ENCODE measurements around the gene ZBED1.
"Not testable (repeated sequence)": the region's sequence is repeated elsewhere in the genome, so short reads cannot be mapped to it uniquely, and the experiment has no call there.

The ZBED1 gene

DNA sequence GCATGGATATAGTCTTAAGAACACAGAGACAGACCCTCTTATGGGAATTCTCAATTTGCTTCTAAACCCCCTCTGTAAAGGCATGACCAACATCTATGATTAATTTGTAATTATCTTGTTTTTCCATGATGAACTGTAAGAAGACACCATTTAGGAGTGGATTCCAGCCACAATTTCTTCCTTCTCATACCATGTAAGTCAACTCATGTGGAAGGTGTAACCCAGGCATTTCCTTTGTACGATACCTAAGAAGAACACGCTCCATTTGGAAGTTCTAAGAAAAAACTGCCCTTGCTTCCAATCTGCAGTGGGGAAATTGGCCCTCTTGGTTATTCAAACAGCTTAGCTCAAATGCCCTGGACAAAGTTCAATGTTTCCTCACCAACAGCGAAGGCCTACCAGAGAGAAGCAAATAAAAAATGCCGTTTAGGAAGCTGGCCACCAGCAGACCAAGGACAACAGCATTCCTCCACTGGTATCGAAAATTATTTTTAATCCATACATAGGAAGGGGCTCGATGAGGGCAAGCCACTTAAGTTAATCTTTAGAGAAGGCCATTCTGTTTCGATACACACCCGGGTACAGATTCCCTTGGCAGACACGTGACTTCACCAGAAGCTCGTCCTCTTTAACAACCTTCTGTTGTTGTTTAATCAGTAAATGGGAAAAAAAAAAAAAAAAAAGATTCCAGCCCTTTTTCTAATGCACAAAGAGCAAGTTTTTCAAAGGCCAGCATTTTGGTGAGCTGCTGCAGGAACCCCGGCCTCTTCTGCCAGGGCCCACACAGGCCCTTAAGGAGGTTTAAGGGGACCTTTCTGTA lies 2.6 kb downstream of the ZBED1 start:
- no peak for DNase-seq (ENCODE audit: low read depth in 2 of 2)

DNA sequence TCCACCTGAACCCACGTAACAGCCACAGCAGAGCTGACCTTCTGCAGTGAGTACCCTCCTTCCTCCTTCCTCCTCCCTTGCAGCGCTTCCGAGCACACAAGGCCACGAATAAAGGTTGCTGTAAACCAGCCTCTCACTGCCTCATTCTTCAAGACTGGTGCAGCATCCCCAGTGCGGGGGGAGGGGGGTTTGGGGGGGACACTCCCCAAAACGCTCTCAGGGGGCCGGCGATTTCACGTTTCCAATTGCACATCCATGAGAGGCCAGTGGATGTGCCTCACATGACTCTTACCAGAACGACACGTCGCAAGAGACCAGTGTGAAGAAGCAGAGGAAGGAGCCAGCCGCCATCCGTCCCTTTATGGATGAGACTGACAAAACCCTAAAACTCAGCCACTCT lies 5.2 kb downstream of the ZBED1 start:
- DNase-seq (ENCODE audit: low read depth in 2 of 2) = no peak

DNA sequence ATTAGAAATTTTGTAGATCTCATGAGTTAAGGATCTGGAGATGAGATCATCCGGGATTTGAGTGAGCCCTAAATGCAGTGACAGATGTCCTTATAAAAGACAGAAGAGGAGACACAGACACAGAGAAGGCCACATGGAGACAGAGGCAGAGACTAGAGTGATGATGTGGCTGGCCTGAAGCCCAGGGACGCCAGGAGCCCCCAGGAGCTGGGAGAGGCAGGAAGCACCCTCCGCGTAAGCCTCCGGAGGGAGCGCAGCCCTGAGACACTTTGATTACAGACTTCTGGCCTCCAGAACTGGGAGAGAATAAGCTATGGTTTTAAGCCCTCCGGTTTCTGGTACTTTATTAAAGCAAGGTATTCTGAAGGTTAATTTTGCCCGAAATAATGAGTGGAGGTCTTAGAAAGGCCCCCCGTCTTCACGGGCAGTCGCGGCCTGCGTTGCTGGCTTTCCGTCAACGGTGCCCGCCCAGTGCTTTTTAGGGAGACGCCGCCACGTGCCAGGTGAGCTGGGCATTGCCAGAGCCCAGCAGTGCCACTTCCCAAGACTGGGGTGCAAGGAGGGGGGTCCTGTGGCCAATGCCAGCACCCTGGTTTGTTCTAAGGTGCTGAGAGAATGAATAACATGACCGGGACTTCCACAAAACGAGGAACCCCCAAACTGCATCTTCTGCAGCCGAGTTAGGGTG lies 8.1 kb downstream of the ZBED1 start:
- DNase-seq (ENCODE audit: low read depth in 2 of 2) = no peak

DNA sequence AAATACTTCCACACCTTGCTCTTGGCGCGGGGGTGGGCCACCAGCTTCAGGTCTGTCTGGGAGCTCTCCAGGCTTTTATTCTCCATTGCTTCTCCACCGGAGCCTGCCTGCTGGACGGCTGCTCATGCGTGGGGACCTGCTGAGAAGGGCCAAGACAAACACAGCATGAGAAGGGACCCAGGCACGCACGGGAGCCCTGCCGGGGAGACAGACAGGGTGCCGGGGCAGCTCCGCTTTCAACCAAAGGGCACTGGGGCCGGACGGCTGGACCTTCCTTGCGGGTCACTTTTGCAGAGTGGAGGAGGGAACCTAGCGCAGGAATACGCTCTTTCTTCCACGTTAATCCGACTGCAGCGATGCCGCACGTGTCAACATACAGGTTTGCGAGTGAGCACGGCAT lies 10.1 kb downstream of the ZBED1 start:
- no peak for DNase-seq (ENCODE audit: low read depth in 2 of 2)

DNA sequence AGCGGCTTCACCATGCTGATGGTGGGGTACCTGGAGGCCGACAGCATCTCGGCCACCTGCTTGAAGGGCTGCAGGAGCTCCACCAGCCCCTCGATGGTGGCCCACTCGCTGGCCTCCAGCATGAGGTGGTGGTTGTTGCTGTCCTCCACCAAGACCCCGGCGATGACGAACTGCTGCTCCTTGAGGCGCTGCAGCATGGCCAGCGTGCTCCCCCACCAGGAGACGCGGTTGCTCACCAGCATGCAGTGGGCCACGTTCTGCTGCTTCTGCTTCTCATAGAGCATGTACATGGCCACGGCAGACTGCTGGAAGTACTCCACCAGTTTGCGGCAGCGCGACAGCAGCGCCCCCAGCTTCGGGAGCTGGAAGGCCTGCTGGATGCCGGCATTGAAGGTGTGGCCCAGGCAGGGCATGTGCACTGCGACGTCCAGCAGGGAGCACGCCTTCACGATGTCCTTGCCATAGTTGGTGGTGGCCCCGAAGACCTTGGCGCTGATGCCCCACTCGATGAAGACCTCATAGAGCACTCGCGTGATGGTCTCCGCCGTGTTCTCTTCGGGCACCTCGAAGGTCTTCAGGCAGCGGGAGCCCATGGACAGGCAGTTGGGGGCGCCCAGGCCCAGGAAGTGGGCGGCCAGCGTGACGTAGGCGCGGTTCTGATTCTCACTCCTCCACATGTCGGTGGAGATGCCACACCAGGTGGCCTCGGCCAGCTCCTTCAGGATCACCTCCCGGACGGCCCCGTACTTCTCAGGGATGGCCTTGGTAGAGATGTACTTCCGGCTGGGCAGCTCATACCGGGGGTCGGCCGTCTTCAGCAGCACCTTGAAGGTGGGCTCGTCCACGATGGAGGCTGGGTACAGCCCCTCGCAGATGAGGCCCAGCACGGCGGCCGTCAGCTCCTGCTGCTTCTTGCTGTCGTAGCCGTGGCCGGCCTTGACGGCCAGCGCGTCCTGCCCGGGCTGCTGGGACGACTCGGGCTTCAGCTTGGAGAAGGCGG lies 11.0 kb downstream of the ZBED1 start:
- no peak for DNase-seq (ENCODE audit: low read depth in 2 of 2)

DNA sequence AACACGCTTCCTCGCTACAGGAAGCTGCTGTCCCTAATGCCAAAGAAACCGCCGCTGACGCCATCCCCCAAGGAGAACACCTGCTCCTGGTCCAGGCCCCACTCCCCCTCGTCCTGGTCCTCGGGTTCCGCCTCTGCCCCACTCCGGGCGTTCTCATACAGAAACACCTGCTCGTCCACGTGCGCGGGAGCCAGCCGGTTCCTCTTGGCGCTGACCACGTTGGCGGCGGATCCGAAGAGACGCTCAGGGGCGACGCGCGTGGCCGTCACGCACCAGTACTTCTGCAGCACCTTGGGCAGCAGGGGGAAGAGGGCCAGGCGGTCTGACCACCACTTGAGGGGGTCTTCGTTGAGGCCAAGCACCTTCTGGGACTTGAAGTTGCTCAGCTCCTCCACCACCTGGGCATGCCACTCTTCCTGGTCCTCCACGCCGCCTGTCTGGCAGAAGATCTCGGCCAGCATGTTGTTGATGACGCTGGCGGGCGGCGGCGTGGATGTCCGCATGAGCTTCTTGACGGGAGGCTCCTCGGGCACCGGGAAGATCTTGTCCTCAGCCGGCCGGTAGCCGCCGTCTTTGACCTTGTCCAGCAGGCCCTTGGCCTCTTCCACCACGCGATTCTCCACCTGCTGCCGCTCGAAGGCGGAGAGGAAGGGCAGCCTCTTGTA lies 12.0 kb downstream of the ZBED1 start:
- DNase-seq (ENCODE audit: low read depth in 2 of 2) = no peak

DNA sequence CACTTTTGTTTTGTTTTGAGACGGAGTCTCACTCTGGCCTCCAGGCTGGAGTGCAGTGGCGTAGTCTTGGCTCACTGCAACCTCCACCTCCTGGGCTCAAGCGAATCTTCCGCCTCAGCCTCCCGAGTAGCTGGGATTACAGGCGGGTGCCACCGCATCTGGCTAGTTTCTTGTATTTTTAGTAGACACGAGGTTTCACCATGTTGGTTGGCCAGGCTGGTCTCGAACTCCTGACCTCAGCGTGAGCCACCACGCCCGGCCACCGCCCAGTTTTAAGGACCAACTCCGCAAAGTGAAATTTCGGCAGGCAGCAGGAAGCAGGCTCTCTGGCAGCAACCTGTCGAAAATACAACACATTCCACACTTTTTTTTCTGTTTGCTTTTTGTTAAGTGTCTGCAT lies 13.4 kb downstream of the ZBED1 start:
- no peak for DNase-seq (ENCODE audit: low read depth in 2 of 2)

DNA sequence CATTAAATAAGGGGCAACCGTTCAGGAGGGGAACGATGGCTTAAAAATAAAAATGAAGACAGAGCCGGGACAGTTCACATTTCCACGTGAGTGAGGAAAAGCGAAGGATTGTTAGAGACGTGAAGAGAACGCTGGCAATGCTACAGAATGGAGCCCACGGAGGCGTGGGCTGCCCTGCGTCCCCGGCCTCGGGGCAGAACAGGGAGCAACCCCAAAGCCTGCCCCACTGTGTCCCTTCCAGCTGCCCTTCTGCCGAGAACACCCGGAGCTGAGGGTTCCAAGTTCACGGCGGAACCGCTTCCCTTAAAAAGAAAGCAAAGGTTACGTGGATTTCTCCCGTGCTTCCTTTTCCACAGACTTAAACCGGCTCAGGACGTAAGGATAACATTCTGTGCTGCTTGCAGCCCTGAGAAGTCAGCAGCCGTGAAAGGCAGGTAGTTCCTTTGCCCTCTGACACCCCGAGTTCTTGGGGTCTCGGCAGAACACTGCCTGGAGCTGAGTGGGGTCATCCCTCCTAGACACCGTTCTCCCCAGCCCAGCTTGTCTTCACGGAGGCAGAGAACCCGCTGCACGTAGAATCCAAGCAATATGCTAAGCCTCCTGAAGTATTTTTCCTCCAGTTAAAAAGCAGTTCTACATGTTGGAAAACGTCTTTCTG lies 14.2 kb downstream of the ZBED1 start:
- DNase-seq (ENCODE audit: low read depth in 2 of 2) = no peak

DNA sequence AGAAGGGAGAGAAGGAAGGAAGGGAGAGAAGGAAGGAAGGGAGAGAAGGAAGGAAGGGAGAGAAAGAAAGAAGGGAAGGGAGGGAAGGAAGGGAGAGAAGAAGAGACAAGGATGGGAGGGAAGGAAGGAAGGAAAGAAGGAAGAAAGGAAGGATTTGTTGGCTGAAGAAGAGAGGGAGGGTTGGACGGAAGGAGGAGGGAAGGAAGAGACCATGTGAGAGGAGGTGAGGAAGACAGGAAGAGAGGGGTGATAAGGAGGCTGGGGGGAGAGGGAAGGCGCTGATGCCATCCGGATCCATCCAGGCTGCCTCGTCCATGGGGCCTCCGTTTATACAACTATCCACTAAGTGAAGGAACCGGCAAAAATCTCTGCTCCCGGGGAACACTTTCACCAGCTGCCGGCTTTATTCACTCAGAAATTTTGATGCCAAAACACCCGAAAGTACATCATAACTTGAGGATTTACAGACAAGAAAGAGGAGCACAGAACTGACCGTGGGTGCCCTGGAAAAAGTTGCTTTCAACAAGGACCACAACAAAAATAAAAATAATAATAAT lies 14.9 kb downstream of the ZBED1 start:
- DNase-seq (ENCODE audit: low read depth in 2 of 2) = no peak

DNA sequence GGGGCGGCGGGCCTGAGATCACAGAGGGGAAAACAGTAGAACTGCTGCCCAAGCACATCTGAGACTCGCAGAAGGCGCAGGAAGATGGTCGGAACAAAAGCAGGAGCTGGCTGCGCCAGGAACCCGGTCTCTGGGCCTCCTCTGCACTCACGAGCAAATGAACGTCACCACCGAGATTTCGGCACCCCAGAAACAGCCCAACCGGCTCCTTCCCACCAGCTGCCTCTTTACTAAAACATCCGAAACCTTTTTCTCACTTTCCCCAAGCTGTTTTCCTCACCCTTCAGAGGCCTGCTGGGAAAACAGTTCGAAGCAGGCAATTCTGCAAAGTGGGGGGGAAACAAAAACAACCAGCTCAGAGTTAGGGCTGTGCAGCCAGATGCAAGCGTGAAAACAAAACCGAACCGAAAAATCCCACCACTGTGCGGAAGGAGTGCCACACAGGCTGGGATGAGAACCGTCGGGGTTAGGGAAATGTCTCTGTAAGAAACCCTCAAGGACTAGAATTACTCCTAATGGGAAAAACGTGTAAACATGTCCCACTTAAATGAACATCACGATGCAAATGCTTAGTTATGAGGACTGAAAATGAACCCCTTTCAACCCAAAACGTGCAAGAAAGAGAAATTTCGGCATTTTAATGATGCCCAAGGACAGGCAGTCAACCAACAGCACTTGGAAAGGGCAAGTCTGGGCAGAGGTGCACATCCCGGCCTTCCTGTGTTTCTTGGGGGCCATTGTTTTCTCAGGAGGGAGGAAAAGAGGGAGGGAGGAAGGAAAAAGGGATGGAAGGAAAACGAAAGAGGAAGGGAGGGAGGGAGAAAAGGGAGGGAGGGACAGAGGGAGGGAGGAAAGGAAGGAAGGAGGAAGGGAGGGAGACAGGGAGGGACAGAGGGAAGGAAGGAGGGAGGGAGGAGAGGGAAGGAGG lies 15.8 kb downstream of the ZBED1 start:
- DNase-seq (ENCODE audit: low read depth in 2 of 2) = no peak

DNA sequence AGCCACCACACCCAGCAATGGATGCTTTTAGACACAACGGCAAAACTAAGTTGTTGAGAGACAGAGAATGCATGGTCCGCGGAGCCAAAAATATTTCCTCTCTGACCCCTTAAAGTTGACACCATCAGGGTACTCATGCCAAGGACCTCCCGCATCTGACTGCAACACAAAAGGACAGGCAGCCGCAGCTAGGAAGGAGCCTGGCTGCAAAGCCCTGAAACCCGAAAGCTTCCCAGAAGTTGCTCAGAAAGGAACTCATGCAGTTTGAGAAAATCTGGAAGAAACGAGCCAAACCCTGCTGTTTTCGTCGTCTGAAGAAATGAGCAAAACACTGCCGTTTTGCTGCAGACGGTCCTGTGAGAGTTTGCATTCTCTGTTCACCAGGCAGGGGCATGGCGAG lies 16.5 kb downstream of the ZBED1 start:
- DNase-seq (ENCODE audit: low read depth in 2 of 2) = no peak

DNA sequence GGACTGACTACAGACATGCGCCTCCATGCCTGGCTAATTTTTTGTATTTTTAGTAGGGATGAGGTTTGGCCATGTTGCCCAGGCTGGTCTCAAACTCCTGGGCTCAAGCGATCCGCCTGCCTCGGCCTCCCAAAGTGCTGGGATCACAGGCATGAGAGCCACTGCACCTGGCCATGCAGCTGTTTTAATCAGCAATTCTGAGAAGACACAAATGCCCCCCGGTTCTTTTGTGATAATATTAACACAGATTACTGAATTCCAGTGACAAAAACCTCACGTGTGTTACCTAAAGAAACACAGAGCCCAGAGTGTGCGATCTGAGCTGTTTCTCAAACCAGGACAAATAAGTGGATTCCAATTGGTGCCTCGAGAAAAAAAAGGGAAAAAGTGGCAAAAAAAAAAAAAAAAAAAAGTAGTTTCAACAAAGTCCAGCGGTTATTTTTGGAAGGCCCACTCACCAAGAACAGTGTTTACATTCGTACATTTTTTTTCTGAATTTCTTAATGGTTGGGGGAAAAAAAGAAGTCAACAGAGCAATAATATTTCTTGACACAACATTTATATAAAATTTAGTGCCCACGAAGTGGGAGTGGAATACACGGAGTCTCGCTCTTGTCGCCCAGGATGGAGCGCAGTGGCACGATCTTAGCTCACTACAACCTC lies 17.2 kb downstream of the ZBED1 start:
- no peak for DNase-seq (ENCODE audit: low read depth in 2 of 2)

DNA sequence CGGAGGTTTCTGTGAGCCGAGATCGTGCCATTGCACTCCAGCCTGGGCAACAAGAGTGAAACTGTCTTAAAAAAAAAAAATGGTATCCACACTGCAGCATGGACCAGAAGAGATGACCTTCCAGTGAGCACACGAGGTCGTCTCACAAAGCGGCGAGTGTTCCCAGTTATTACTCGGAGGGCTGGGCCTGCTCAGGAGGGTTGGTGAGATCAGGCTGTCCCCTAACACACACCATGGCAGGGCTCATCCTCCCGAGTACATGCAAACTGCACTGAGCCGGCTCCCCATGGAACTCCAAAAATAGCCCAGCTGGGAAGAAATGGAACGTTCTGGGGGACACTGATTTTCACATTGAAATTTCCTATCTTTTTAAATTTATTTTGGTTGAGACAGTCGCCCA lies 19.2 kb downstream of the ZBED1 start:
- DNase-seq (ENCODE audit: low read depth in 2 of 2) = not testable (repeated sequence)

DNA sequence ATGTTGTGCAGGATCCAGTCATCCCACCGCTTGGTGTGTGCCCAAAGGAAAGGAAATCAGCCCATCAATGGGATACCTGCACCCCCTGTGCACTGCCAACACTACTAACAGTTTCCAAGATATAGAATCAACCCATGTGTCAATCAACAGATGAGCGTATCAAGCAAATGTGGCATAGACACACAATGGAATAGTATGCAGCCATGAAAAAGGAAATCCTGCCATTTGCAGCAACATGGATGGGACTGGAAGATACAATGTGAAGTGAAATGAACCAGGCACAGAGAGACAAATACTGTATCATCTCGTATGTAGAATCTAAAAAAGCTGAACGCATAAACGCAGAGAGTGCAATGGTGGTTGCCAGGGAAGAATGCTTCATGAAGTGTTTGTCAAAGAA lies 20.8 kb downstream of the ZBED1 start:
- not testable (repeated sequence) for DNase-seq (ENCODE audit: low read depth in 2 of 2)

DNA sequence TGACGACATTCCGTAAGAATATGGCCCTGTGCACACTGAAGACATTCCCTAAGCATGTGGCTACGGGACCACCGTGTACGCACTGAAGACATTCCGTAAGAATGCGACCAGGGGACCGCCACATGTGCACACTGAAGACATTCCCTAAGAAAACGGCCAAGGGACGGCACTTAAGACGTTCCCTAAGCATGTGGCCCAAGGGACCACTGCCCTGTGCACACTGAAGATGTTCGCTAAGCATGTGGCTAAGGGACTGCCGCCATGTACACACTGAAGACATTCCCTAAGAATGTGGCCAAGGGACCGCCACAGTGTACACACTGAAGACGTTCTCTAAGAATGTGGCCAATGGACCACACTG lies 21.4 kb downstream of the ZBED1 start:
- DNase-seq (ENCODE audit: low read depth in 2 of 2) = no peak

DNA sequence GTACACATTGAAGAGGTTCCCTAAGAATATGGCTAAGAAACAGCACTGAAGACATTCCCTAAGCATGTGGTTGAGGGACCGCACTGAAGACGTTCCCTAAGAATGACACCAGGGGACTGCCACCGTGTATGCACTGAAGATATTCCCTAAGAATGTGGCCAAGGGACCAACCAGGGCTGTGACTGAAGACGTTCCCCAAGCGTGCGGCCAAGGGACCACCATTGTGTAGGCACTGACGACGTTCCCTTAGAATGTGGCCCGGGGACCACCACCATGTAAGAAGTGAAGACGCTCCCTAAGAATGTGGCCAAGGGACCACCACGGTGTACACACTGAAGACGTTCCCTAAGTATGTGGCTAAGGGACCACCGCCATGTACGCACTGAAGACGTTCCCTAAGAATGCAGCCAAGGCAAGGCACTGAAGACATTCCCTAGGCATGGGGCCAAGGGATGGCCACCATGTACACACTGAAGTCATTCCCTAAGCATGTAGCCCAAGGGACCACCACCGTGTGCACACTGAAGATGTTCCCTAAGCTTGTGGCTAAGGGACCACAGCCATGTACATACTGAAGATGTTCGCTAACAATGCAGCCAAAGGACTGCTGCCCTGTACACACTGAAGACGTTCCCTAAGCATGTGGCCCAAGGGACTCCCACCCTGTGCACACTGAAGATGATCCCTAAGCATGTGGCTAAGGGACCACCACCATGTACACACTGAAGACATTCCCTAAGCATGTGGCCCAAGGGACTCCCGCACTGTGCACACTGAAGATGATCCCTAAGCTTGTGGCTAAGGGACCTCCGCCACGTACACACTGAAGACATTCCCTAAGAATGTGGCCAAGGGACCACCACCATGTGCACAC lies 22.0 kb downstream of the ZBED1 start:
- no peak for DNase-seq (ENCODE audit: low read depth in 2 of 2)

DNA sequence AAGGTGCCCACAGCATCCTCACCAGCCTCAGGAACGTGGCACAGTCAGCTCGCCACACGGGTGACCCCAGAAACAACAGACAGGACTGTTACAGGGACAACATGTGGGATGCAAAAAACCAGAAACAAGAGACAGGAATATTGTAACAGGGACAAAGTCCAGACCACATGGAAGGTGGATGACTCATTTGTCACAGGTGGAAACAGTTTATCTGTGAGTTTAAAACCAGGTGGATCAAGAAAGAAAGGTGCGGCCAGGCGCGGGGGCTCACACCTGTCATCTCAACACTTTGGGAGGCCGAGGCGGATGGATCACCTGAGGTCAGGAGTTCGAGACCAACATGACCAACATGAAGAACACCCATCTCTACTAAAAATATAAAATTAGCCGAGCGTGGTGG lies 23.5 kb downstream of the ZBED1 start:
- DNase-seq (ENCODE audit: low read depth in 2 of 2) = not testable (repeated sequence)
